Upper lobe of left lung (tissue), 4 donors: ENCODE data around the gene SEC23IP.

ENCODE experiments used
- EP300 ChIP-seq, 4 donors: sonication (generic); formaldehyde crosslinking; IDR thresholded peaks; one replicate each; pipeline ENCODE4 v1.5.1; 2017; ENCODE audit warnings: antibody characterized with exemption in 4 of 4, control low read depth in 2 of 4
- POLR2A ChIP-seq, 4 donors: fragments of 450-650 bp; IDR thresholded peaks; one replicate each; pipeline ENCODE4 v1.5.1; 2016 to 2017; ENCODE audit warnings: antibody characterized with exemption in 4 of 4, mild to moderate bottlenecking in 2 of 4
- POLR2AphosphoS5 ChIP-seq, 2 donors: sonication (generic); formaldehyde crosslinking; IDR thresholded peaks; one replicate each; pipeline ENCODE4 v1.5.1; 2017; ENCODE audit warnings: antibody characterized with exemption in 2 of 2
- TF ChIP-seq, protein P1 (sequence below), 6 experiments: fragments of 450-650 bp in 4 of 6; fragments of 200-600 bp in 2 of 6; sonication (generic) in 2 of 6; IDR thresholded peaks; one replicate each; pipeline ENCODE4 v1.5.1; 2016 to 2019; ENCODE audit warnings: antibody characterized with exemption in 6 of 6

DNA sequence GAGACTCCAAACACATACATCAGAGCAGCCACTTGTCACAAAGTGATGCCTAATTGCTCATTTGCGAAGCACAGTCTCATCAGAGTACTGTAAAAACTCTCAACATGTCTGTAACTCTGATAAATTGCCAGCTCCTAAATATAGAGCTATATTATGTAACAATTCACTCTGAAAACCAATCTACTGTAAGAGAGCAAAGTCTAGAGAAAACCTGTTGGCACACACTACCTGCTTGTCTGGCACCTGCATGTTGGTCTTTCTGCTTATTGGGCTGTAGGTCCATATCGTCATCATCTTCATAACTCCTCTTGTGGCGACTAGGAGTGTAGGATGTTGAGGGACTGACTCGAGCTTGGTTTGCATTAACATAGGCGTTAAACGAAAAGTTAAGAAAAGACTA lies 39.7 kb upstream of the SEC23IP start:
- TF ChIP-seq, protein P1, sequence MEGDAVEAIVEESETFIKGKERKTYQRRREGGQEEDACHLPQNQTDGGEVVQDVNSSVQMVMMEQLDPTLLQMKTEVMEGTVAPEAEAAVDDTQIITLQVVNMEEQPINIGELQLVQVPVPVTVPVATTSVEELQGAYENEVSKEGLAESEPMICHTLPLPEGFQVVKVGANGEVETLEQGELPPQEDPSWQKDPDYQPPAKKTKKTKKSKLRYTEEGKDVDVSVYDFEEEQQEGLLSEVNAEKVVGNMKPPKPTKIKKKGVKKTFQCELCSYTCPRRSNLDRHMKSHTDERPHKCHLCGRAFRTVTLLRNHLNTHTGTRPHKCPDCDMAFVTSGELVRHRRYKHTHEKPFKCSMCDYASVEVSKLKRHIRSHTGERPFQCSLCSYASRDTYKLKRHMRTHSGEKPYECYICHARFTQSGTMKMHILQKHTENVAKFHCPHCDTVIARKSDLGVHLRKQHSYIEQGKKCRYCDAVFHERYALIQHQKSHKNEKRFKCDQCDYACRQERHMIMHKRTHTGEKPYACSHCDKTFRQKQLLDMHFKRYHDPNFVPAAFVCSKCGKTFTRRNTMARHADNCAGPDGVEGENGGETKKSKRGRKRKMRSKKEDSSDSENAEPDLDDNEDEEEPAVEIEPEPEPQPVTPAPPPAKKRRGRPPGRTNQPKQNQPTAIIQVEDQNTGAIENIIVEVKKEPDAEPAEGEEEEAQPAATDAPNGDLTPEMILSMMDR (IDR thresholded peaks at IDR 0.05) = no peak
- TF ChIP-seq POLR2AphosphoS5 (IDR thresholded peaks at IDR 0.05) (no peak), POLR2A (IDR thresholded peaks at IDR 0.05) (no peak), EP300 (IDR thresholded peaks at IDR 0.05) (no peak)
